GM12878 (cell line): ENCODE measurements around the gene PDX1. TPM values are rescaled to one million over a fixed set of nuclear protein-coding genes. Genes with fewer than 3 reads are reported as not detected.

Experiments used
- ATAC-seq: fragments of 200-7000 bp; cut with Tn5 transposase; 3 replicates; pipeline ENCODE4 v1.9.1; 2020; ENCODE audit warnings: mild to moderate bottlenecking, moderate library complexity
- BruUV-seq: library from RNA; stranded (reverse); fragments of 400-500 nt; replicated peaks from 2 replicates; lab custom pipeline; 2021; lab: Mats Ljungman, UMichigan
- CTCF ChIA-PET: fragments of 300-600 bp; sonication (Branson Sonifier 250); formaldehyde crosslinking; extraction: SDS; loops from one replicate; lab custom pipeline; 2021; ENCODE audit warnings: inconsistent platforms; lab: Yijun Ruan, JAX
- POLR2A ChIA-PET: fragments of 350-600 bp; formaldehyde crosslinking; extraction: SDS; loops from one replicate; lab custom pipeline; 2021; ENCODE audit warnings: inconsistent platforms; lab: Charles Lee
- RAD21 ChIA-PET: fragments of 300-600 bp; sonication (Branson Sonifier 250); formaldehyde crosslinking; loops from one replicate; lab custom pipeline; 2023; ENCODE audit warnings: antibody characterized with exemption; ENCODE audit not compliant: unreplicated experiment; lab: Charles Lee
- SMC1A ChIA-PET: fragments of 300-600 bp; sonication (Branson Sonifier 250); formaldehyde crosslinking; loops from one replicate; lab custom pipeline; 2023; ENCODE audit not compliant: unreplicated experiment, uncharacterized antibody; lab: Charles Lee
- DNase-seq: peaks from one replicate; pipeline ENCODE4 v3.0.0-alpha.2; 2011; ENCODE audit warnings: low read depth, low spot score
- FAIRE-seq: peaks from 3 replicates; lab custom pipeline; 2011; peaks lifted over from hg19 to GRCh38; lab: Jason Lieb, UNC
- H2AFZ ChIP-seq: 2 replicates; pipeline ENCODE4 v1.6.0; 2011; ENCODE audit warnings: low read depth, low read length, control low read depth; ENCODE audit not compliant: control insufficient read depth
- H3K27ac ChIP-seq: 2 replicates; pipeline ENCODE4 v1.5.1; 2011; ENCODE audit warnings: control low read depth; ENCODE audit not compliant: control insufficient read depth, insufficient read depth
- H3K27me3 ChIP-seq, 2 experiments: replicated peaks in 1 of 2; 2 replicates each; pipeline versions ENCODE4 v1.6.0 to v1.6.1; 2011; ENCODE audit warnings: low read length in 1 of 2; ENCODE audit not compliant: control insufficient read depth in 2 of 2, insufficient read depth in 2 of 2
- H3K36me3 ChIP-seq, 2 experiments: 2 replicates each; pipeline ENCODE4 v1.5.1; 2011; ENCODE audit warnings: low read length in 1 of 2; ENCODE audit not compliant: control insufficient read depth in 2 of 2, insufficient read depth in 2 of 2
- H3K4me1 ChIP-seq: 2 replicates; pipeline ENCODE4 v1.6.1; 2011; ENCODE audit warnings: mild to moderate bottlenecking, low read length, moderate library complexity, mixed read lengths; ENCODE audit not compliant: control insufficient read depth, insufficient read depth
- H3K4me2 ChIP-seq: 2 replicates; pipeline ENCODE4 v1.6.0; 2011; ENCODE audit warnings: control low read depth; ENCODE audit not compliant: control insufficient read depth, insufficient read depth
- H3K4me3 ChIP-seq: fragments of 200-600 bp; sonication (generic); 2 replicates; pipeline ENCODE4 v1.5.1; 2016
- H3K79me2 ChIP-seq: 2 replicates; pipeline ENCODE4 v1.6.0; 2011; ENCODE audit warnings: low read length; ENCODE audit not compliant: control insufficient read depth, insufficient read depth
- H3K9ac ChIP-seq: 2 replicates; pipeline ENCODE4 v1.8.0; 2011; ENCODE audit warnings: low read length, control low read depth, mixed read lengths; ENCODE audit not compliant: control insufficient read depth, insufficient read depth
- H3K9me3 ChIP-seq: replicated peaks from 3 replicates; pipeline ENCODE4 v1.5.1; 2011; ENCODE audit warnings: mild to moderate bottlenecking, low read length; ENCODE audit not compliant: control insufficient read depth, insufficient read depth
- H4K20me1 ChIP-seq: 2 replicates; pipeline ENCODE4 v1.6.0; 2011; ENCODE audit not compliant: control insufficient read depth, insufficient read depth
- ELK1 ChIP-seq: IDR thresholded peaks from 2 replicates; pipeline ENCODE4 v1.6.1; 2012; ENCODE audit warnings: low read depth, low read length, improper control_type of control experiment
- ESRRA ChIP-seq: IDR thresholded peaks from 2 replicates; pipeline ENCODE4 v1.6.1; 2012; ENCODE audit warnings: mild to moderate bottlenecking, low read length, improper control_type of control experiment
- MEF2B ChIP-seq: fragments of 450-650 bp; IDR thresholded peaks from 2 replicates; pipeline ENCODE4 v1.6.1; 2018; ENCODE audit warnings: mild to moderate bottlenecking, moderate library complexity; ENCODE audit not compliant: partially characterized antibody, poor library complexity, severe bottlenecking
- MYB ChIP-seq: fragments of 150-350 bp; IDR thresholded peaks from 2 replicates; pipeline ENCODE4 v1.6.1; 2014; ENCODE audit warnings: mild to moderate bottlenecking, low read depth, low read length, borderline replicate concordance
- NFXL1 ChIP-seq: fragments of 450-650 bp; IDR thresholded peaks from 2 replicates; pipeline ENCODE4 v1.6.1; 2017; ENCODE audit warnings: antibody characterized with exemption, mild to moderate bottlenecking, borderline replicate concordance
- RELA ChIP-seq: fragments of 450-650 bp; IDR thresholded peaks from 2 replicates; pipeline ENCODE4 v1.8.0; 2014; ENCODE audit warnings: borderline replicate concordance; ENCODE audit not compliant: partially characterized antibody
- ZNF687 ChIP-seq: fragments of 450-650 bp; IDR thresholded peaks from 2 replicates; pipeline ENCODE4 v1.6.1; 2017; ENCODE audit warnings: mild to moderate bottlenecking, moderate library complexity
- WGBS: methylation state at CpG from one replicate; pipeline ENCODE4 v1.1.6; 2016; ENCODE audit warnings: low lambda C conversion rate; ENCODE audit not compliant: insufficient replicate concordance, insufficient coverage; ENCODE audit errors: missing lambda C conversion rate; 5-methylcytosine and 5-hydroxymethylcytosine counted together
- in situ Hi-C: fragments of 300-500 bp; cut with MboI; formaldehyde crosslinking; loops from 9 replicates; pipeline ENCODE4 v1.14.3; 2018; ENCODE audit warnings: mixed read lengths
- intact Hi-C: fragments of 100-400 bp; cut with micrococcal nuclease; formaldehyde crosslinking; loops from one replicate; pipeline ENCODE4 v1.14.2; 2022; ENCODE audit not compliant: unreplicated experiment
- polyA plus RNA-seq, 11 experiments: library from polyadenylated mRNA; depleted of rRNA in 4 of 11; unstranded in 6 of 11; stranded (reverse) in 5 of 11; fragments of >200 nt; fragmentation: Nextera tagmentation in 4 of 11; fragmentation: Illumina TruSeq in 1 of 11; extraction: Ambion mirVana in 4 of 11; extraction: Trizol in 1 of 11; gene quantifications; 1 replicate in 1 of 11; 2 replicates in 10 of 11; pipeline versions ENCODE4 v1.2.1 to v1.2.3, GENCODE V29; 2011 to 2016; ENCODE audit warnings: inconsistent platforms in 2 of 11, missing spikeins in 2 of 11, low read depth in 1 of 11
- total RNA-seq, 4 experiments: library from RNA; depleted of rRNA in 3 of 4; stranded (reverse); fragments of >200 nt in 3 of 4; fragmentation: Illumina TruSeq in 1 of 4; extraction: Trizol in 1 of 4; gene quantifications; 2 replicates each; pipeline versions ENCODE4 v1.2.1 to v1.2.3, GENCODE V29; 2013 to 2021

The PDX1 gene
- total and polyA plus RNA-seq, 10 of the 15 experiments (the other 5 are each of a cell fraction or from before 2014, with no cell fraction given) = 0.02 to 0.03 TPM; not detected in 8

- Histone ChIP-seq H3K4me3 (no peak overlapping the region), H3K9me3 (peaks cover 2% of the 10 kb centered on the region; the same call in 1 of the 3 replicates), H3K9ac (no peak overlapping the region), H2AFZ (no peak overlapping the region), H3K27me3 (peaks cover 23 to 61% of the 10 kb centered on the region in 2 experiments), H3K79me2 (no peaks in the 10 kb centered on the region), H3K36me3 (no peaks in the 10 kb centered on the region), H4K20me1 (no peaks in the 10 kb centered on the region), H3K4me2 (no peak overlapping the region), H3K4me1 (no peaks in the 10 kb centered on the region), H3K27ac (no peak overlapping the region)
- TF ChIP-seq MYB (no peak), MEF2B (peak; percentile 8)
- ATAC-seq = no peak
- BruUV-seq = no TSS peak
- ChIA-PET CTCF (no interaction called here), SMC1A (interaction anchor here (1.4 kb wide), 1 partner anchor 9 kb away, joined by 3 read pairs; no protein-coding TSS in a partner anchor), RAD21 (no interaction called here), POLR2A (no interaction called here)
- no peak for FAIRE-seq
- WGBS = 20% methylated on average over 24 of the region's 24 CpGs
- in situ Hi-C loops (no loop called here), intact Hi-C loops (no loop called here)
- no peak for DNase-seq
These were observed 3.2 kb downstream of the PDX1 start for GRCh38 chr13:27922883-27923612.

GRCh38 chr13:27923794-27924528 is 4.2 kb downstream of the PDX1 start:
- H3K9me3 ChIP-seq = peaks cover 2% of the 10 kb centered on the region; the same call in 1 of the 3 replicates
- H3K4me1 ChIP-seq = no peaks in the 10 kb centered on the region
- no peak overlapping the region for H3K4me3 ChIP-seq
- ChIA-PET POLR2A (interaction anchor here (0.5 to 1.0 kb wide), 2 partner anchors 8 to 477 kb away, joined by 5 to 6 read pairs; no protein-coding TSS in a partner anchor), RAD21 (interaction anchor here (0.9 to 1.0 kb wide), 2 partner anchors 10 to 29 kb away, joined by 4 read pairs; no protein-coding TSS in a partner anchor), SMC1A (interaction anchor here (0.5 to 1.4 kb wide), 3 partner anchors 8 to 313 kb away, joined by 3 read pairs; no protein-coding TSS in a partner anchor), CTCF (interaction anchor here (1.2 kb wide), 2 partner anchors 30 to 48 kb away, joined by 3 to 7 read pairs; no protein-coding TSS in a partner anchor)
- H4K20me1 ChIP-seq = no peaks in the 10 kb centered on the region
- H3K27me3 ChIP-seq = peaks cover 30 to 57% of the 10 kb centered on the region in 2 experiments
- H2AFZ ChIP-seq = no peak overlapping the region
- no peak overlapping the region for H3K9ac ChIP-seq
- 29% methylated on average over 33 of the region's 48 CpGs for WGBS
- no peaks in the 10 kb centered on the region for H3K79me2 ChIP-seq
- FAIRE-seq (no peak), ATAC-seq (no peak), DNase-seq (no peak)
- H3K4me2 ChIP-seq = no peak overlapping the region
- H3K36me3 ChIP-seq = no peaks in the 10 kb centered on the region
- no TSS peak for BruUV-seq
- no peak overlapping the region for H3K27ac ChIP-seq
- intact Hi-C loops (no loop called here), in situ Hi-C loops (no loop called here)
- TF ChIP-seq NFXL1 (no peak), ZNF687 (no peak), ESRRA (no peak), RELA (no peak), ELK1 (no peak)
